Measurements from ENCODE around the gene CSTF3.
"Not testable (repeated sequence)": the region's sequence is repeated elsewhere in the genome, so short reads cannot be mapped to it uniquely, and the experiment has no call there.

Gene CSTF3

DNA sequence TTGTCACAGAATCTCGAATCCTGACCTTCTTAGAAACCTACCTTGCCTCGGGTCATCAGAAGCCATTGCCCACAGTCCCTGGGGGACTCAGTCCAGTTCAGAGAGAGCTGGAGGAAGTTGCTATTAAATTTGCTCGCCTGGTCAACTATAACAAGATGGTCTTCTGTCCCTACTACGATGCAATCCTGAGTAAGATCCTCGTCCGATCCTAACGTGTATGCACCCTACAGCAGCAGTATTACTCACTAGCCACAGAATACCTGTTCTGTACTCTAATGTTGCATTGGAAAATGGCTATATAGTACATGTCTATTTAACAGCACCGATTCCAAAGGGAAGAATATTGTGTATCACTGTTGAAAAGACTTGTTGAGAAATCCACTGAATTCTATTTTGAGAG, 88.8 kb downstream of the CSTF3 start:
- DNase-seq = no peak

DNA sequence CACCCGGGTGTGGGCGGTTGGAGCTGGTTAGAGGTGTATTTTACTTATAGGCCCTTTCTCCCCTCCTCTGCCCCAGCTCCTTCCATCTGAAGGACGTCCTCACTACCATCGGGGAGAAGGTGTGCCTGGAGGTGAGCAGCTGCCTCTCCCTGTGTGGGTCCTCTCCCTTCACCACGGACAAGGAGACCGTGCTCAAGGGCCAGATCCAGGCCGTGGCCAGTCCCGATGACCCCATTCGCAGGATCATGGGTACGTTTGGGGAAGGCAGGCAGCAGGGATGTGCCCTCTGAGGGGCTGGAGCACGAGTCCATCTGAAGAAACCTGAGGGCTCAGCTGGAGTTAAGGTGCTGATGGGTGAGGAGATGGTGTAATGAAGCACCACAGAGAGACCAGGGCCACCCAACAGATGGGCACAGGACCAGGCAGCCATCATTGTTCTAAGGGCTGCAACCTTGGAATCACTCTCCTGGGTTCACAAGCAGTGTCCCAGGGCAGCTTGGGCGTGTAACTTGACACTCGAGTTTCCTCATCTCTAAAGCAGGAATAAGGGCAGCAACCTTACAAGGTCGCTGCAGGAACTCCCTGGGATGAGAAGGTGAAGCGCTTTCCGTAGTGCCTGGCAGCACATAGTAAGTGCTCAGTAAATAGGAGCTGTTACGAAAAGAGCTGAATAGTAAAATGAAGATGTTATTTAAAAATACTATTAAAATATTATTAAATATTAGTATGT, 92.5 kb downstream of the CSTF3 start:
- no peak for DNase-seq

DNA sequence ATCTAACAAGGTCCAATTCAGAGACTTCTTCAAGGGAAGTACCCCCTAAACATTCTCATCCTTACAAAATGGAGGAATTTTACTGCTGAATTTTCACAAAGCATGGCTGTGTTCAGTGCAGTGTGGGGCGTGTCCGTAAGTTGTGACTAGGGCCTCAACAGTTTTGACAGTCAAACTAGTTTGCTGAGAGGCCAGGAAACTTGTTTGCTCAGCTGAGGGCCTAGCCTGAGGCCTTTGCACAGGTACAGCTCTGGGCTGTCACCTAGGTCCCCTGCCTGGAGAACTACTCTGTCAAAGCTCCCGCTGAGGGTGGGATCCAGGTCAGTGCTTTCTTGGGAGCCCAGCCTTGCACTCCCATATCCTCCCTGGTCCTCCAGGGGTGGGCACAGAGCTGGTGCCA, 94.0 kb downstream of the CSTF3 start:
- no peak for DNase-seq

DNA sequence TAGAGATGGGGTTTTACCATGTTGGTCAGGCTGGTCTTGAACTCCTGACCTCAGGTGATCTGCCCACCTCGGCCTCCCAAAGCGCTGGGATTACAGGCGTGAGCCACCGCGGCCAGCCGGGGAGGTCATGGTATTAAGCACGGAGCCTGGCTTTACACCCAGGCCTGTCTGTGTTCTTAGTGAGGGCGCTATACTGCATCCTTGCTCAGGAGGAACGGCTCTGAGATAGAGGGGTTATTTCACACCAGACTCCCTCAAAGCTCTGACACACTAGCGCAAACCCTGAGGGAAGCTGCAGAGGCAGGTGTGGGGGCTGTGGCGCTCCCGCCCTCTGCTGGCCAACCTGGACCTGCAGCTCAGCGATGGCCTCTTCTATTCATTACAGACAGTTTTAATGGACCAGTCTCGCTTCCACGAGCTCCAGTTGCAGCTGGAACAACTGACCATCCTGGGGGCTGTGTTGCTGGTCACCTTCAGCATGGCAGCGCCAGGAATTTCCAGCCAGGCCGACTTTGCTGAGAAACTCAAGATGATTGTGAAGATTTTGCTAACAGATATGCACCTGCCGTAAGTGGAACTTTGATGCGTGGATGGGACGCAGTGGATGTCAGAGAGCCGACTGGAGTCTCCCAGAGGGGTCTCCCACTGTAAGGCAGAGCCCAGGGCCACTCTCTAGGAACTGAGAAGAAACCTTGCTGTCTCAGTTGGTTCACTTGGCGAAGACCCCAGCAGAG, 95.7 kb downstream of the CSTF3 start:
- DNase-seq = peak in 1 of 2 experiments; percentile 51

DNA sequence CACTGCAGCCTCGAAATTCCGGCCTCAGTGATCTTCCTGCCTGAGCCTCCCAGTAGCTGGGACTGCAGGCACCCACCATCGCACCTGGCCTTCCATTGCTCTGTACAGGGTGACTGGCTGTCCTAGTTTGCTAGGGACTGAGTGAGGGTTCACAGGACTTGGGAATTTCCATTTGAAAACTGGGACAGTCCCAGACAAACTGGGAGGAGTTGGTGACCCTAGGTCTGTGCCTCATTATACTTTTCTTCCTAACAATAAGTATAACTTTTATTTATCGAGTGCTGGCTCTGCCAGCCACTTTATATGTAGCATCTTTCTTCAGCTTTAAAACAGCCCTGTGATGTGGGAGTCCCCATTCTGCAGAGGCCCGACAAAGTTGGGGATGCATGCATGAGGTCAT, 96.4 kb downstream of the CSTF3 start:
- DNase-seq = no peak

DNA sequence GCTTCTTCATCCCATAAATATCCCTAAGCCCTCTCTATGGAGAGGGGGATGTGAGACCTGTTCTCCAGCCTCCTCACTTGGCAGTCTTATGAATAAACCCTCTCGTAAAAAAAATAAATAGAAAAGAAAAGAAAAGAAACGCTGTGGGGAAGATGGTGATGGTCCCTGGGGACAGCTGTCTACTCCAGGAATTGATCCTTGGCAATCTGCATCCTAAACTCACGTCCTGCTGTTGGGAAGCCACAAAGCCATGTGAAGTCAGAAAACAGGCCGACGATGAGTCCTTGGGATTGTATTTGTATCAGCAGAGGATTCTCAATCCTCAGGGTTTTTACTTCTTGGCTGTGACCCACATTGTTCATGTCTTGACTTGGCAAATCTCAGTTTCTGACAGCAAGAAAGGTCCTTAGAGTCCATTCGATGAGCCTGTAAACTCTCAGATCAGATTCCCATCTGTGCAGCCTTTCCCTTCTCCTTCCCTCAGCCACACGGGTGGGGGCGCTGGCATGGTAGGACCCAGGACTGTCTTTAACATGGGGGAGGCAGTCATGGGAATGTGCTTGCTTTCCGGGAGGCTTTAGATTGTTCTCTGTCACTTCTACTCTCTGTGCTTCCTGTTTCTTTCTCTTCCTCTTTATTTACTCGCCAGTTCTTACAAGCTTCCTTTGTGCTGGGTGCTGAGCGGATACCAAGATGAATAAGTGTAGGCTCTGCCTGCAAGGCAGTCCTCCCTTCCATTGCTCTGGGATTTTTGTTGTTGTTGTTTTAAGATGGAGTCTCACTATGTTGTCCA, 97.1 kb downstream of the CSTF3 start:
- DNase-seq = no peak

DNA sequence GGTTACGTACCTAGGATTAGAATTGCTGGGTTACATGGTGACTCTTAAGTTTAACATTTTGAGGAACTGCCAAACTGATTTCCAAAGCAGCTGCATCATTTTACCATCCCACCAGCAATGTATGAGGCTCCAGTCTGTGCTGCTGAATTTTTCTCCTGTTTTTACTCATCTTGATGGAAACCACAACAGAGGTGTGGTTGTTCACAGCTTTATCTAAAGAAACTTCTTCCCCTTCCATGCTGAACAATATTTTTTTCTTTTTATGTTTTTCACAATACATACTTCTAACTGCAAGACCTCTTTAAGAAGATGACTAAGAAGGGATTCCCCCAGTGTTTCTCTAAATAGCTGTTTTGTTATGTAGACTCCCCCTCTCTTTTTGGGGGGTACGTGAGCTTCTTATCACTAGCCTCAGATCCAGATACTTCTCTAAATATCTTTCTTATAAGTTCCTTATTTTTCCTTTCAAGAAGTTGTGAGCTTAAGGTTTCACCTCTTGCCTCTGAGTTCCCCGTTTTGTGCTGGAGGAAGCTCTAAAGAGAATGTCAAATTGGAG, 97.9 kb downstream of the CSTF3 start:
- DNase-seq = no peak

DNA sequence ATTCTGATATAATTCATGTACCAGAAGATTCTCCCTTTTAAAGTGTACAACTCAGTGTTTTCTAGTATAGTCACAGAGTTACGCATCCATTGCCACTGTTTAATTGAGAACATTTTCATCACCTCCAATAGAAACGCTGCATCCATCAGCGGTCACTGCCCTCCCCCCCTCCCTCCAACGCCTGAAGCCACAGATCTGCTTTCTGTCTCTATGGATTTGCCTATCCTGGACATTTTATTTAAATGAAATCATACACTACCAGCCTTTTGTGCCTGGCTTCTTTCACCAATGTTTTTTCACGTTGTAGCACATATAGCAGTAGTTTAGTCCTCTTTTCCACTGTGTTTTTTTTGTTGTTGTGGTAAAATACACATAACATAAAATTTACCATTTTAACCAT, 99.1 kb downstream of the CSTF3 start:
- DNase-seq = no peak

DNA sequence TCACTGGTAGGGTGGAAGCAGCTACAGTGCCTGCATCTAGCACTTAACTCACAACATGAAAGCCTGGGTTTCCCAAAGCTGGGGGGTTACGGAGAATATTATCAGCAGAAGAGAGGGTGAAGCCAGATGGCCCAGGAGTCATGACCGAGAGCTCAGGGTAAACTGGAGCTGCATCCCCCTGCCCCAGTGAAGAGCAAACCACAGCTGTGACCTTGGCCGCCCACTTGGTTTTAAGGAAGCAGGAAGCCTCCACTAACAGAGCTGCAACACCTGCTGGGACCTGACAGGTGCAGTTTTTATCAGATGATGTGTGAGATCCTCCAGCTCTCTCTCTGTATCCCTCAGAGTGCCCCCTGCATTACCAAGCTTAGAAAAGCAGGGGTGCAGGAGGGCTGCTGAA, 101.0 kb downstream of the CSTF3 start:
- no peak for DNase-seq

DNA sequence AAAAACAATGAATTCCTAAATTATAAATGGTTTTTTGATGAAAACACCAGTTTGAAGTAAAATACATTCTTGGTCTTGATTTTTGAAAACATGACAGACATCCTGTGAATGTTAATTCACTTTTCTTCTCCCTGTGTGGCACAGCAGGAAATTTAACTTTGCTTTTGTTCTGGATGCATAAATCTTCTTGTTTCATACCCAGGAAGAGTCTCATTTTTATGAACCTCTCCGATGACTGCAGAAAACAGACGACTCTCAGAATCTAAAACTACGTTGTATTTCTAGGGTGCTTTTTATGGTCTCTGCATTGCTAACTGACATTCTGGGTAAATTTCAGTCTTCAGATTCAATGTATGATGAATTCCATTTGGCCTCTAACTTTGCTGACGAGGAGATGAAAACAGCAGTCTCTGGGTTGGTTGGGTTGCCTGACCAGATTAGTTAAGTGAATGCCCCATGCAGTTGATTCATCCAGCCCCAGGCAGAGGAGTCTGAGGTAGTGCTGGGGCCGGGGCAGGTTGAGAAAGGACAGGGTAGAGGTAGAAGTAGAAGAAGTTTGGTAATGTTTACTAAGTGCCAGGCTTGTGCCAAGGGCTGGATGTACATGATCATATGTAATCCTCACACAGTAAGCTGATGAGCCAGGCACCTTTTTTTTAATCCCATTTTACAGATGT, 101.8 kb downstream of the CSTF3 start:
- no peak for DNase-seq

DNA sequence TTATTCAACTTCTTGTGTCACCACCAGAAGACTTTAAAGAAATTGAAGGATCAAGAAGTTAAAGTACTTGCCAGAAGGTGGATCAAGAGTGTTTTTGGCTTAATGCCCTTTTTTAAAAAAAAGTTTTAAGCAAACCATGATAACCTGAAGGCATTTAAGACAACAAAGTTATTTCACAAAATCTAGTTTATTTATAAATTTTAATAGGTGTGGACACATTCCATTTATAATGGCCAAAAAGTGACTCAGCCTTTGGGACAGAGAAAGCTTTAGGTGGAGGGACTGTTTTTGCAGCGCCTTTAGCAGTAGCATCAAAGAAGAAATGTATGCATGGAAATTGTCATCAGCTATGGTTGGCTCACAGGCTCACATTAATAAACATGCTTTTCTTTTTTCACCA, 104.0 kb downstream of the CSTF3 start:
- no peak for DNase-seq

DNA sequence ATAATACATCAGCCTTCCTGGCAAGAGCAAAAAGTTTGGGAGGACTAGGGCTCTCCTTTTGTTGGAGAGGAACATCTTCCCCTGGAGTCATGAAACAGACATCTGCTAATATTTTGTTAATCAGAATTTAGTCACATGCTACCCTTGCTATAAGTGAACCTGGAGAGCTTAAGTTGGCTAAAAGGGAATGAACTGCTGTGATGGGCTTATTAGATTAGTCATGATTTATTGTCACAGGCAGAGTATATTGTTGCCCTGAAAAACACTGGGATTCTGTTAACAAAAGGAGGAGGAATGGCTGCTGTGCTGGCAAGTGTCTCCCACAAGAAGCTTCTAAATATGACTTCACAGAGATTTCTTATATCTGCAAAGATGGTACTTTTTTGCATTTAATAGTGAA, 105.9 kb downstream of the CSTF3 start:
- no peak for DNase-seq

DNA sequence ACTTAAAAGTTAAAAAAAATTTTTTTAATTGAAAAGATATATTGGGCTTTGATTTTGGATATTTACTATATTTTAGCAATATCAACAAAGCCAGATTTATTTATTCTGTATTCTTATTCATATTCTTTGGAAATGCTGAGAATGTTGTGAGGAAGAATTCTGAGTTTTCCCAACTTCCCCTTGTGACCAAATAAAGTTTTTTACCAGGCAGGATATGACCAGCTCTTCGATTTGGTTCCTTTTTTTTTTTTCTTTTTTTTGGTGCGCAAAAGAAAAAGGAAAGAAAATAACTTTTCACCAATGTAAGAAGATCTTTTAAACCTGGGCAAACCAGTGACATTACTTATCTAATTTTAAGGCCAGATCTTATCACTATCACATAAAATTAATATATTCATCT, 109.0 kb downstream of the CSTF3 start:
- no peak for DNase-seq

DNA sequence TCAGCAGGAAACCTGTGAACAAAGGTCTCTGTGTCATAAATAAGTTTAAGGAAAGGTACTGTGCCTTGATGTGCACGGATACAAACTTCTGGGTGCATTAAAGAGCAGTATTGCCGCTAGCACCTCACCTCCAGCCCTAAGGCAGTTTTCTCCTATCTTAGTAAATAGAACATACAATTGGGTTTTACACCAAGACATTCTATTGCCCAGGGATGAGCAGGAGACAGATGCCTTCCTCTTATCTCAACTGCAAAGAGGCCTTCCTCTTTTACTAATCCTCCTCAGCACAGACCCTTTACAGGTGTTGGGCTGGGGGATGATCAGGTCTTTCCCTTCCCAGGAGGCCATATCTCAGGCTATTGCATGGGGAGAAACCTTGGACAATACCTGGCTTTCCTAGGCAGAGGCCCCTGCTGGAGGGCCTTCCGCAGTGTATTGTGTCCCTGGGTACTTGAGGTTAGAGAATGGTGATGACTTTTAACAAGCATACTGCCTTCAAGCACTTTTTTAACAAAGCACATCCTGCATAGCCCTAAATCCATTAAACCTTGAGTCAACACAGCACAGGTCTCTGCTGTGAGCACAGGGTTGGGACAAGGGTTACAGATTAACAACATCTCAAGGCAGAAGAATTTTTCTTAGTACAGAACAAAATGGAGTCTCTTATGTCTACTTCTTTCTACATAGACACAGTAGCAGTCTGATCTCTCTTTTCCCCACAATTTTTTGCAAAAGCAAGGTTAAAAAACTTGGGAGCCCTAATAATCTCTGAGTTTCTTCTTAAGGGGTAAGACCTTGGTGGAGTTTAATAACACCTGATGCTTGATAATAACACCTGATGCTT, 111.5 kb downstream of the CSTF3 start:
- DNase-seq = not testable (repeated sequence)

DNA sequence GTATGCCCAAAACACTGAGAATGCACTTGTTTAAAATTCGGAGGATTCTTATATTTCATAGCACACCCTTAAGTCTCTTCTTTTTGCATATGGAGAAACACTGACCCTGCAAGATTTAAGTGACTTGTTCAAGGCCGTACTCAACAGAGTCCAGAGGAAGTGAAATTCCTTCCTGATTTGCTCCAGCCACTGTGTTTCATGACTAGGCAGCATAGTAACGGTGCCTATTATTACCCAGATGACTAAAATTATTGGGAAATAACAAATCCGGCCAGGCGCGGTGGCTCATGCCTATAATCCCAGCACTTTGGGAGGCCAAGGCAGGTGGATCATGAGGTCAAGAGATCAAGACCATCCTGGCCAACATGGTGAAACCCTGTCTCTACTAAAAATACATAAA, 112.6 kb downstream of the CSTF3 start:
- not testable (repeated sequence) for DNase-seq

DNA sequence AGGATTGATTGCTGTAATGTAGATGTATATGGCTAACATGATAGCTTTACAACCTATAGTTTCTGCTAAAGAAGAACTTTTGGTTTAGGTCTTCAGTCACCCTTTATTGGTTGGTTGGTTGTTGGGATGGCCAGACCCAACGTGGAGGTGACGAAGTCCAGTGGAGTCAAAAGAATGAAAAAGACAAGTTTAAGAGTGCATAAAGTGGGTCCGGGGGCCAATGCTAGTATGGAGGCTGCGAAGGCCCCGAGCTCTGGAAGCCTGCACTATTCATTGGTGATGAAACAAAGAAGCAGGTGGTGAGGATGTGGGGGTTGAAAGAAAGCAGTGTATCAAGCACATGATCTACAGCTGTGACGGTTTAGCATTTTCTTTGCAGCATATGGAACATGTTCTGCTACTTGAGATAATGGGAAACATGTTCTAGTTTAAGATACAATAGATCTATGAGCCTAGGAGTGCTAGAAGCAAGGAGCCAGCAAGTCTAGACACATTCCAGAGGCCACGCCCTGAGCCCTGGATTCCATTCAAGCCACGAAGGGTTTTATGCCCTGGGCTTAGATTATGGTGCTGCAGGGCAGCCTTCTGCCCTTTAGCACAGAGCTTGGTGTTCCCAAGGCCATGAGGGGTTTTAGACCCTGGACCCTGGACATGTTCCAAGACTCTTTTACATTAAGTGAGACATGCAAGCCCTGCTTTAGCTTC, 115.6 kb downstream of the CSTF3 start:
- DNase-seq = no peak

DNA sequence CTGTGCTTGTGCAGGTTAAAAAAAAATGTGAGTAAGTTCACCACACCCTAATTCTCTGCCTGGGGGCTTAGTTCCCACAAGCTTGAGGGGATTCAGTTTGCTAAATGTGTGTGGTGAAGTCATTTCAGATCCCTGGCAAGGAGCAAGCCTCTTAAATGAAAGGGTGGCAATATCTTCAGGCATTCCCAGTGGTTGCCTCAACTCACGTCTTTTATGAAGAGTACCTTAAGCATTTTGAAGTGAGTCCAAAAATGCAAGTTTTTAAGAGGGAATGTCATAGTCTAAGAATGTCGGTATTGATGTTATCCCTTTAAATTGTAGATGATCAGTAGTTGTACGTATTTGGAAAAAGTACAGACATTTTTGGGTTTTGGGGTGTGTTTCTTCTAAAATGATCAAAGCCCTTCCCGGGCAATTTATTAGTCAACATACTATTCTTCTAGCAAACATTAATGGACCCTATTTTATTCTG, 117.0 kb downstream of the CSTF3 start:
- no peak for DNase-seq

DNA sequence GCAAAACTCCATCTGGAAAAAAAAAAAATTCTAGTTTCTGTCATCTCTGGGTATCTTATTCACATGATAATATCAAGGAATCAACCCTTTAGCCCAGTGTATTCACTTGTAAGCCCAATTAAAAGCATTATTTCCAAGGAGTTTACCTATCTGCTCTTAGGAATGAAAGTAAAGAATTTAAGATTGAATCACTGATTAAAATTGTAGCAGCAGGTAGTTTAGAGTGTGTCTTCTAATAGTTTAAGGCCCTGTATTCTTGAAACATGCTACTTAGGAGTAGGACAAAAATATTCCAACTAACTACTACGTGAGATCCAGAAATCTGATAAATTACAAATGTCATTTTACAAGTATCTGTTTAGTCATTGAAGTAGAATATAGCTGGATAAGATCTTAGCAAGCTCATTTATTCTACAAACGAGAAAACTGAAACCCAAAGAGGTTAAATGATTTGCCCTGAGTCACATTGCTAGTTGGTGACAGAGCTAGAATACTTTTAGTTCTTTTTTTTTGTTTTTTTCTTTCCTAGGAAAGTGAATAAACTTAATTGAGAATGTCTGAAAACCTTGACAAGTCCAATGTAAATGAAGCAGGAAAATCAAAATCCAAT, 118.0 kb downstream of the CSTF3 start:
- no peak for DNase-seq

DNA sequence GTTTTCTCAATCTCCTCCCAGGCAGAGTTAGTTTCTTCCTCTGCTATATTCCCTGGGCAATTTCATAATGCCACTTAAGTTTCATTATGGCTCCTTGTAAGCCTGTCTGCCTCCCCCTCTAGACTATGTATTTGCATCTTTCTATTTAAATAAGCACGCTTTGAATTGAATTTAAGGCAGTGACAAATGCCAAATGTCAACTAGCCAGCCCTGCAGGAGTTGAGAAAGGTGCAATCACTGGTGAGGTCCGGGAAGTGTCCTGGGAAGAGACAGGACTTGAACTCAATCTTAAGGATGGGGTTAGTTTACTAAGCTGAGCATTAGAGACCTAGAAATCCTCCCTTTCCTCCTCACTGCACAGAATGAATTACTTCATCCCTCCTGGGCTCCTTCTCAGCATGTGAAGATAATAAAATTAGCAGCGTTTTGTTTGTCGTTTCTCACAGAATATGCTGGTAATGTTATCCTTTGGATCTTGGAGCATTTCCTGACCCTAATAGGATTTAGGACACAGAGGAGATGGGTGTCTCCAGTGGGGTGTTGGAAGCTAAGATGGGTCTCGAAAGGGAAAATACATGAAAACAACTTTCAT, 120.3 kb downstream of the CSTF3 start:
- no peak for DNase-seq

Data from NCI-H446 (cell line).